ENCODE data around the gene ZNF628. TPM values are rescaled to one million over a fixed set of nuclear protein-coding genes. Genes with fewer than 3 reads are reported as not detected.

ZNF628 gene
- total and polyA plus RNA-seq, 2 of the 8 experiments (the other 6 are each of a cell fraction or from before 2014, with no cell fraction given): 1.7 to 10.8 TPM

DNA sequence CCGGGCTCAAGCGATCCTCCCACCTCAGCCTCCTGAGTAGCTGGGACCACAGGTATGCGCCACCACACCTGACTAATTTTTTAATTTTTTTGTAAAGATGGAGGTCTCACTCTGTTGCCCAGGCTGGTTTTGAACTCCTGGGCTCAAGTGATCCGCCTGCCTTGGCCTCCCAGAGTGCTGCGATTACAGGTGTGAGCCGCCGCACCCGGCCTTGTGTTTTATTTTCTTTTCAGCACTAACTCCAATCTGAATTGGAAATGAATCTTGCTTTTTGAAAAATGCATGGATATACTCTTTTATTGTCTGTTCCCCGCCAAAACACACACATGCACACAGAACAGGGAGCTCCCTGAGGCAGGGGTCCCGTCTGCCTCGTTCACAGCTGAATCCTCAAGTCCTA, 13.7 kb upstream of the ZNF628 start (continued):
- TF ChIP-seq CHD7 (IDR thresholded peaks at IDR 0.05; ENCODE audit: insufficient replicate concordance, low read length) (no peak), BACH1 (IDR thresholded peaks at IDR 0.05; ENCODE audit: low read length) (no peak), SIRT6 (IDR thresholded peaks at IDR 0.05; ENCODE audit: low read length) (no peak), KDM4A (IDR thresholded peaks at IDR 0.05; ENCODE audit: low read depth, low read length, severe bottlenecking) (no peak), KDM5A (IDR thresholded peaks at IDR 0.05; ENCODE audit: low read length) (no peak), SUZ12 (IDR thresholded peaks at IDR 0.05; ENCODE audit: low read length) (no peak)
